Gastrocnemius medialis (tissue), 4 donors: ENCODE results near the gene OR7G2. TPM values are rescaled to one million over a fixed set of nuclear protein-coding genes. Genes with fewer than 3 reads are reported as not detected.
"Not testable (repeated sequence)": the region's sequence is repeated elsewhere in the genome, so short reads cannot be mapped to it uniquely, and the experiment has no call there.

Experiments used
- ATAC-seq, 2 donors: fragments of 150-250 bp; one replicate each; pipeline ENCODE4 v1.9.1; 2016
- DNase-seq, 2 donors: peaks; one replicate each; pipeline ENCODE4 v3.0.0-alpha.2; 2019
- H3K27ac ChIP-seq, 4 donors: fragments of 200-600 bp; sonication (generic); 1 replicate in 1 of 4; 2 replicates in 3 of 4; pipeline ENCODE4 v1.5.1; 2016 to 2018; ENCODE audit warnings: mild to moderate bottlenecking in 2 of 4, moderate library complexity in 1 of 4
- H3K27me3 ChIP-seq, 3 donors: fragments of 200-600 bp; sonication (generic) in 2 of 3; 1 replicate in 1 of 3; 2 replicates in 2 of 3; pipeline versions ENCODE4 v1.5.1 to v1.6.0; 2016 to 2019; ENCODE audit warnings: mild to moderate bottlenecking in 1 of 3, moderate library complexity in 1 of 3
- H3K36me3 ChIP-seq, 2 donors: fragments of 200-600 bp; sonication (generic) in 1 of 2; one replicate each; pipeline ENCODE4 v1.5.1; 2017 to 2018
- H3K4me1 ChIP-seq, 2 donors: fragments of 200-600 bp; sonication (generic) in 1 of 2; one replicate each; pipeline ENCODE4 v1.5.1; 2016 to 2017; ENCODE audit warnings: mild to moderate bottlenecking in 2 of 2
- H3K4me3 ChIP-seq, 4 donors: fragments of 200-600 bp; sonication (generic) in 3 of 4; 1 replicate in 1 of 4; 2 replicates in 3 of 4; pipeline ENCODE4 v1.5.1; 2016 to 2019; ENCODE audit warnings: mild to moderate bottlenecking in 2 of 4
- H3K9me3 ChIP-seq, 3 donors: fragments of 200-600 bp; sonication (generic) in 2 of 3; 1 replicate in 1 of 3; 2 replicates in 2 of 3; pipeline ENCODE4 v1.5.1; 2016 to 2019
- POLR2A ChIP-seq, 2 donors: fragments of 450-650 bp; IDR thresholded peaks; one replicate each; pipeline ENCODE4 v1.6.1; 2017; ENCODE audit warnings: antibody characterized with exemption in 2 of 2, mild to moderate bottlenecking in 2 of 2, moderate library complexity in 2 of 2
- in situ Hi-C, 4 donors: fragments of 200-750 bp; cut with MboI; loops; one replicate each; pipeline versions ENCODE4 v1.15.0 to v1.8.0; 2017; ENCODE audit warnings: low sequenced_read_pairs in 4 of 4
- intact Hi-C: fragments of 100-400 bp; cut with DNase I; formaldehyde crosslinking; loops from one replicate; pipeline ENCODE4 v1.15.1; 2023; ENCODE audit warnings: low total_unique reads
- total RNA-seq, 4 donors: library from RNA; depleted of rRNA; stranded (reverse); fragments of >200 nt; gene quantifications; one replicate each; pipeline versions ENCODE4 v1.1.0 to v1.2.3, GENCODE V29; 2016
- TF ChIP-seq, protein P1 (sequence below), 5 experiments: fragments of 450-650 bp in 3 of 5; fragments of 200-600 bp in 2 of 5; sonication (generic) in 2 of 5; IDR thresholded peaks in 4 of 5; conservative IDR thresholded peaks in 1 of 5; 1 replicate in 4 of 5; 2 replicates in 1 of 5; pipeline ENCODE4 v1.5.1; 2016 to 2019; ENCODE audit warnings: antibody characterized with exemption in 5 of 5, mild to moderate bottlenecking in 3 of 5, moderate library complexity in 3 of 5

OR7G2 gene
- total RNA-seq, 4 donors from 2014 or later: not detected

DNA sequence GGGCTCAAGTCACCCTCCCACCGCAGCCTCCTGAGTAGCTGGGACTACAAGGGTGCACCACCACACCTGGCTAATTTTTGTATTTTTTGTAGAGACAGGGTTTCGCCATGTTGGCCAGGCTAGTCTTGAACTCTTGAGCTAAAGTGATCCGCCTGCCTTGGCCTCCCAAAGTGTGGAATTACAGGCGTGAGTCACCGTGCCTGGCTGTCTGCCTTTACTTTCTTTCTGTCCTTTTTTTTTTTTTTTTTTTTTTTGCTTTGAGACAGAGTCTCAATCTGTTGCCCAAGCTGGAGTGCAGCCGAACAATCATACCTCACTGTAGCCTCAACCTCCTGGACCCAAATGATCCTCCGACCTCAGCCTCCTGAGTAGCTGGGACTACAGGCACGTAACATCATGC is 45.4 kb downstream of the OR7G2 start:
- ATAC-seq: no peak
- Histone ChIP-seq H3K27me3 (no peaks in the 10 kb centered on the region), H3K9me3 (no peaks in the 10 kb centered on the region), H3K27ac (no peak overlapping the region), H3K36me3 (no peaks in the 10 kb centered on the region), H3K4me3 (no peak overlapping the region), H3K4me1 (no peaks in the 10 kb centered on the region)
- DNase-seq: no peak
- in situ Hi-C loops: no loop called here
- TF ChIP-seq, protein P1, sequence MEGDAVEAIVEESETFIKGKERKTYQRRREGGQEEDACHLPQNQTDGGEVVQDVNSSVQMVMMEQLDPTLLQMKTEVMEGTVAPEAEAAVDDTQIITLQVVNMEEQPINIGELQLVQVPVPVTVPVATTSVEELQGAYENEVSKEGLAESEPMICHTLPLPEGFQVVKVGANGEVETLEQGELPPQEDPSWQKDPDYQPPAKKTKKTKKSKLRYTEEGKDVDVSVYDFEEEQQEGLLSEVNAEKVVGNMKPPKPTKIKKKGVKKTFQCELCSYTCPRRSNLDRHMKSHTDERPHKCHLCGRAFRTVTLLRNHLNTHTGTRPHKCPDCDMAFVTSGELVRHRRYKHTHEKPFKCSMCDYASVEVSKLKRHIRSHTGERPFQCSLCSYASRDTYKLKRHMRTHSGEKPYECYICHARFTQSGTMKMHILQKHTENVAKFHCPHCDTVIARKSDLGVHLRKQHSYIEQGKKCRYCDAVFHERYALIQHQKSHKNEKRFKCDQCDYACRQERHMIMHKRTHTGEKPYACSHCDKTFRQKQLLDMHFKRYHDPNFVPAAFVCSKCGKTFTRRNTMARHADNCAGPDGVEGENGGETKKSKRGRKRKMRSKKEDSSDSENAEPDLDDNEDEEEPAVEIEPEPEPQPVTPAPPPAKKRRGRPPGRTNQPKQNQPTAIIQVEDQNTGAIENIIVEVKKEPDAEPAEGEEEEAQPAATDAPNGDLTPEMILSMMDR (IDR thresholded peaks at IDR 0.05 in 4 of 5, conservative IDR thresholded peaks at IDR 0.05 in 1 of 5): no peak
- TF ChIP-seq POLR2A (IDR thresholded peaks at IDR 0.05): no peak
- intact Hi-C loops: no loop called here

DNA sequence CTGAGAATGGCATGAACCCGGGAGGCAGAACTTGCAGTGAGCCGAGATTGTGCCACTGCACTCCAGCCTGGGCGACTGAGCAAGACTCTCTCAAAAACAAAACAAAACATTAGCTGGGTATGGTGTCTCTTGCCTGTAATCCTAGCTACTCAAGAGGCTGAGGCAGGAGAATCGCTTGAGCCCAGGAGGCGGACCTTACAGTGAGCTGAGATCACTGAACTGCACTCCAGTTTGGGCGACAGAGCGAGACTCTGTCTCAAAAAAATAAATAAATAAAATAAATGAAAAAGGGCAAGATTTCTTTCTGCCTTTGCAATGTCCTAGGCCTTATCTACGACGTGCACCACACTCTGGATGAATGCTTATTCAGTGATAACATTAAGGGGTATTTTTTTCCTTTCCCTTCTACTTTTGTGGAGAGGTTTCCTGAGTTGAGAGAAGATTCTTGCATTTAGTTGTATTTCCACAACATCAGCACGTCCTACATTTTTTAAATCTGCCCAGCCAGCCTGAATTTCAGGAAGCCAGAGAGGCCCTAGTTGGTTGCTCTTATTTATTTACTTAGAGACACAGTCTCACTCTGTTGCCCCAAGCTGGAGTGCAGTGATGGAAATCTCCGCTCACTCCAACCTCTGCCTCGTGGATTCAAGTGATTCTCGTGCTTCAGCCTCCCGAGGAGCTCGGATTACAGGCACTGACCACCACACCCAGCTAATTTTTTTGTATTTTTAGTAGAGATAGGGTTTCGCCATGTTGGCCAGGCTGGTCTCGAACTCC is 46.5 kb downstream of the OR7G2 start:
- ATAC-seq: no peak
- in situ Hi-C loops: no loop called here
- TF ChIP-seq, protein P1 (IDR thresholded peaks at IDR 0.05 in 4 of 5, conservative IDR thresholded peaks at IDR 0.05 in 1 of 5): no peak
- TF ChIP-seq POLR2A (IDR thresholded peaks at IDR 0.05): no peak
- no peak for DNase-seq
- no peak overlapping the region for H3K4me3 ChIP-seq
- intact Hi-C loops: no loop called here
- no peaks in the 10 kb centered on the region for H3K36me3 ChIP-seq
- no peaks in the 10 kb centered on the region for H3K27me3 ChIP-seq
- no peak overlapping the region for H3K27ac ChIP-seq
- H3K9me3 ChIP-seq: no peaks in the 10 kb centered on the region
- no peaks in the 10 kb centered on the region for H3K4me1 ChIP-seq

DNA sequence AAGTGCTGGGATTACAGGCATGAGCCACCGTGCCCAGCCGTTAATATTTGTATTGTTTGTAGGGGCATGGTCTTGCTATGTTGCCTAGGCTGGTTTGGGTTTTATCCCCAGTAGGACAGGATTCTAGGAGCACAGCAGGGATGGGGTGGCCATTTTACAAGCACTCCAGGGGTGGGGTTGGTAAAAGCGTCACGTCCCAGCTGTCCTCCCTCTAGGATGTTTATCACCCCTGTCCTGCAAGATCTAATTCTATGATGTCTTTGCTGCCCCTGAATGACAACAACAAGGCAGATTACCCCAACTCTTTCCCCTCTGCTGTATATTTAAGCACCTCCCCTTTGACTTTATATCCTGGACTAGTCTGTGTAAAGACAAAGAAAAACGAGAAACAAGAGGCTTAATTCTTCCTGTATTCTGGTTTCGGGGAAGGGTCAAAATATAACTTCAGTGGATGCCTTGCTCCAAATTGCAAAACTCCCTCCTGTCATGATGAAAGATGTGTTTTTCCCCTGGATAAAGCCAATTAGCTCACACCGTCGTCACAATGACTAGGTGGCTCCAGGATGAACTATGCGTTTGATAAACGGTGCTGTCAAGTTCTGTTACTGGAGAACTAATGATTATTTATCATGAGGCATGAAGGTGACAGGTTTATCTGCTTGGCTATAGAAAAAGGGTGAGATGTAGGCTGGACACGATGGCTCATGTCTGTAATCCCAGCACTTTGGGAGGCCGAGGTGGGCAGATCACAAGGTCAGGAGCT is 48.2 kb downstream of the OR7G2 start:
- DNase-seq (no peak), ATAC-seq (no peak)
- in situ Hi-C loops (no loop called here), intact Hi-C loops (no loop called here)
- Histone ChIP-seq H3K4me1 (no peaks in the 10 kb centered on the region), H3K27ac (no peak overlapping the region), H3K27me3 (no peaks in the 10 kb centered on the region), H3K4me3 (no peak overlapping the region), H3K9me3 (no peaks in the 10 kb centered on the region), H3K36me3 (no peaks in the 10 kb centered on the region)
- no peak for TF ChIP-seq POLR2A (IDR thresholded peaks at IDR 0.05)
- TF ChIP-seq, protein P1 (IDR thresholded peaks at IDR 0.05 in 4 of 5, conservative IDR thresholded peaks at IDR 0.05 in 1 of 5): no peak

DNA sequence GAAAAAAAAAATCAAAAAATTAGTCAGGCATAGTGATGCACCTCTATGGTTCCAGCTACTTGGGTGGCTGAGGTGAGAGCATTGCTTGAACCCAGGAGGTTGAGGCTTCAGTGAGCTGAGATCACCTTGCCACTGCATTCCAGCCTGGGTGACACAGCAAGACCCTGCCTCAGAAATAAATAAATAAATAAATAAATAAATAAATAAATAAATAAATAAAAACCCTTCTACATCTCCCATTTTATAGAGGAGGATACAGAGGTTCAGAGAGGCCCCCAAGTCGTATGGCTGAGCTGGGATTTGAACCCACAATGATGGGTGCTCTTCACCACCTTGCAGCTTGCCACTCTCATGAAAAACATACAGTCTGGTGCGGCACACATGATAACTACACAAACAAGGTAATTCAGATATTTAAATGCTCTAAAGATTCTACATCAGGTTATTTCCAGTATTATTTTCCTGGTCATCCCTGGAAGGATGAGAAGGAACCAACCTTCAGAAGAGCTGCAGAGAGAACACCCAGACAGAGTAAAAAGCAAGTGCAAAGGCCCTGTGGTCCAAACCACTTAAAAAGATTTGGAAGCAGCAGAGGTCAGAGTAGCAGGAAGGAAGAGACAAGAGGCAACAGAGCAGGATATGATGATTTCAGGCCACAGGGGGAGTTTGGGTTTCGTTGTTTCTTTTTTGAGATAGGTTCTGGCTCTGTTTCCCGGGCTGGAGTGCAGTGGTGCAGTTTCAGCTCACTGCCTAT is 49.6 kb downstream of the OR7G2 start:
- no peak for TF ChIP-seq POLR2A (IDR thresholded peaks at IDR 0.05)
- TF ChIP-seq, protein P1 (IDR thresholded peaks at IDR 0.05 in 4 of 5, conservative IDR thresholded peaks at IDR 0.05 in 1 of 5): no peak
- H3K4me1 ChIP-seq: no peaks in the 10 kb centered on the region
- no peak for DNase-seq
- H3K36me3 ChIP-seq: no peaks in the 10 kb centered on the region
- in situ Hi-C loops: no loop called here
- H3K27me3 ChIP-seq: no peaks in the 10 kb centered on the region
- no peak for ATAC-seq
- no peaks in the 10 kb centered on the region for H3K9me3 ChIP-seq
- H3K27ac ChIP-seq: no peak overlapping the region
- H3K4me3 ChIP-seq: no peak overlapping the region
- intact Hi-C loops: no loop called here

DNA sequence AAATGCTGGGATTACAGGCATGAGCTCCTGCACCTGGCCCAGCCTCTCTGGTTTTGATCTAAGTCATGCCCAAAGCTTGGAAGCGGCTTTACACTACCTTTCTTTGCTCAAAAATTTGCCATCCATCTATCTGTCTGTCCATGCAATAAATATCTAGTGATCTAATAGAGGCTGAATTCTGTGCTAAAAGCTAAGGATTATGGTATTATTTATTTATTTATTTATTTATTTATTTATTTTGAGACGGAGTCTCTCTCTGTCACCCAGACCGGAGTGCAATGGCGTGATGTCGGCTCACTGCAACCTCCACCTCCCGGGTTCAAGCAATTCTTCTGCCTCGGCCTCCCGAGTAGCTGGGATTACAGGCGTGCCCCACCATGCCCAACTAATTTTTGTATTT is 51.1 kb downstream of the OR7G2 start:
- H3K36me3 ChIP-seq, ATAC-seq, H3K27ac ChIP-seq, H3K27me3 ChIP-seq, intact Hi-C loops, H3K4me1 ChIP-seq, H3K9me3 ChIP-seq, DNase-seq, in situ Hi-C loops, H3K4me3 ChIP-seq: not testable (repeated sequence)
